SK-N-MC (cell line): ENCODE data around the gene ADK.

ENCODE experiments used
- EZH2 ChIP-seq: fragments of 200-600 bp; sonication (generic); IDR thresholded peaks from one replicate; pipeline ENCODE4 v1.6.1; 2017; ENCODE audit warnings: antibody characterized with exemption
- POLR2AphosphoS5 ChIP-seq: IDR thresholded peaks from 2 replicates; pipeline ENCODE4 v1.6.1; 2012; ENCODE audit warnings: mild to moderate bottlenecking, low read depth, low read length, borderline replicate concordance

DNA sequence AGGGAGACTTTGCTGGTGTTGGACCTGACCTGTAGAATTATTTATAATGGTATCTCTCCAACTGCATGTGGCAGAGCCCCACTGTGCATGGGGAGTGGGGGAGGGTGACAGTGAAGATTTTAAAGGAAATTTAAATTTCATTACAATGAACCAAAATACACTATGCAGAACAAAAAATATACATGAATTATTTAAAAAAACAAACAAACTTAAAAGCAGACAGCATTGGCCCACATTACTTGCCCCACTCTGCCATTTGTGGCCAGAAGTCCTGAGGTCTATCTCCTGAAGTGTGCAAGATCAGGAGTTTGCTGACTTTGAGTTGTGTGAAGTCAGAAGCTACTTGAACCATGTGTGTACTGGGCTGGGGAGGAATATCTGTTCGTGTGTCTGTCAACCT is 40.9 kb upstream of the ADK start:
- TF ChIP-seq EZH2: no peak
- no peak for TF ChIP-seq POLR2AphosphoS5
